SJCRH30 (cell line): Measurements from ENCODE around the gene TMLHE. TPM values are rescaled to one million over a fixed set of nuclear protein-coding genes. Genes with fewer than 3 reads are reported as not detected.
"Not testable (repeated sequence)": the region's sequence is repeated elsewhere in the genome, so short reads cannot be mapped to it uniquely, and the experiment has no call there.

Experiments used
- DNase-seq, 2 experiments: peaks; one replicate each; pipeline ENCODE4 v3.0.0-alpha.2; 2015 to 2020
- H3K27ac ChIP-seq: fragments of 250-450 bp; sonication (Bioruptor Pico); 2 replicates; pipeline ENCODE4 v1.5.1; 2020; ENCODE audit warnings: mild to moderate bottlenecking, moderate library complexity
- H3K27me3 ChIP-seq: fragments of 250-450 bp; sonication (Bioruptor Pico); 2 replicates; pipeline ENCODE4 v1.5.1; 2020; ENCODE audit warnings: mild to moderate bottlenecking, moderate library complexity
- H3K36me3 ChIP-seq: fragments of 250-450 bp; sonication (Bioruptor Pico); 2 replicates; pipeline ENCODE4 v1.5.1; 2020; ENCODE audit warnings: mild to moderate bottlenecking, moderate library complexity
- H3K4me1 ChIP-seq: fragments of 250-450 bp; sonication (Bioruptor Pico); 2 replicates; pipeline ENCODE4 v1.5.1; 2020; ENCODE audit warnings: mild to moderate bottlenecking, moderate library complexity
- H3K4me3 ChIP-seq: fragments of 250-450 bp; sonication (Bioruptor Pico); 2 replicates; pipeline ENCODE4 v1.5.1; 2020; ENCODE audit warnings: mild to moderate bottlenecking, moderate library complexity
- H3K9me3 ChIP-seq: fragments of 250-450 bp; sonication (Bioruptor Pico); replicated peaks from 2 replicates; pipeline ENCODE4 v1.5.1; 2020; ENCODE audit warnings: mild to moderate bottlenecking, moderate library complexity
- total RNA-seq: library from RNA; depleted of rRNA; stranded (reverse); fragments of >200 nt; shearing (Covaris generic); gene quantifications from 2 replicates; pipeline ENCODE4 v1.2.3, GENCODE V29; 2014; rRNA removed

The TMLHE gene
- total RNA-seq: 13.3 and 13.5 TPM in 2 replicates

- peak within 1 kb of the TSS; percentile 81 for H3K27ac ChIP-seq
- no peaks in the 10 kb centered on the region for H3K27me3 ChIP-seq
- no peaks in the 10 kb centered on the region for H3K36me3 ChIP-seq
- H3K4me3 ChIP-seq: peak within 1 kb of the TSS; percentile 81
- no peaks in the 10 kb centered on the region for H3K4me1 ChIP-seq
- peak; percentile 67 to 70 for DNase-seq
- H3K9me3 ChIP-seq: no peaks in the 10 kb centered on the region
Observed at GRCh38 chrX:155612312-155613224, at the start of gene TMLHE, which contains the start of gene SPRY3. Gene TMLHE (minus strand): TSS chrX:155612952. CDS start chrX:155545276, 67,676 bp downstream. Gene SPRY3 (plus strand): TSS chrX:155612586.

GRCh38 chrX:155662282-155662681, 49.5 kb upstream of the TMLHE start:
- Histone ChIP-seq H3K4me3 (no peak overlapping the region), H3K27me3 (no peaks in the 10 kb centered on the region), H3K36me3 (no peaks in the 10 kb centered on the region), H3K4me1 (no peaks in the 10 kb centered on the region), H3K27ac (no peak overlapping the region), H3K9me3 (no peaks in the 10 kb centered on the region)
- DNase-seq: no peak

GRCh38 chrX:155645180-155645579, 32.4 kb upstream of the TMLHE start:
- H3K36me3 ChIP-seq: no peaks in the 10 kb centered on the region

GRCh38 chrX:155643240-155643639, 30.5 kb upstream of the TMLHE start:
- Histone ChIP-seq H3K4me3 (no peak overlapping the region), H3K27me3 (no peaks in the 10 kb centered on the region), H3K36me3 (no peaks in the 10 kb centered on the region), H3K4me1 (no peaks in the 10 kb centered on the region), H3K9me3 (no peaks in the 10 kb centered on the region), H3K27ac (no peak overlapping the region)
- no peak for DNase-seq

More at GRCh38 chrX:155645180-155645579, 32.4 kb upstream of the TMLHE start:
- no peaks in the 10 kb centered on the region for H3K4me1 ChIP-seq
- no peaks in the 10 kb centered on the region for H3K27me3 ChIP-seq
- H3K27ac ChIP-seq: no peak overlapping the region
- H3K9me3 ChIP-seq: no peaks in the 10 kb centered on the region
- H3K4me3 ChIP-seq: no peak overlapping the region
- no peak for DNase-seq

- DNase-seq, H3K9me3 ChIP-seq, H3K36me3 ChIP-seq, H3K4me3 ChIP-seq, H3K27ac ChIP-seq, H3K27me3 ChIP-seq, H3K4me1 ChIP-seq: not testable (repeated sequence)
Observed at GRCh38 chrX:155641371-155641770, 28.6 kb upstream of the TMLHE start.

GRCh38 chrX:155637714-155638113, 25.0 kb upstream of the TMLHE start:
- Histone ChIP-seq H3K36me3 (no peaks in the 10 kb centered on the region), H3K27me3 (no peaks in the 10 kb centered on the region), H3K9me3 (no peaks in the 10 kb centered on the region), H3K4me1 (no peaks in the 10 kb centered on the region), H3K27ac (no peak overlapping the region), H3K4me3 (no peak overlapping the region)
- no peak for DNase-seq

GRCh38 chrX:155635019-155635418, 22.3 kb upstream of the TMLHE start:
- H3K27ac ChIP-seq, DNase-seq, H3K27me3 ChIP-seq, H3K9me3 ChIP-seq, H3K36me3 ChIP-seq, H3K4me1 ChIP-seq, H3K4me3 ChIP-seq: not testable (repeated sequence)

- no peaks in the 10 kb centered on the region for H3K27me3 ChIP-seq
- H3K36me3 ChIP-seq: no peaks in the 10 kb centered on the region
- no peak overlapping the region for H3K27ac ChIP-seq
- H3K4me3 ChIP-seq: no peak overlapping the region
- H3K9me3 ChIP-seq: no peaks in the 10 kb centered on the region
- no peak for DNase-seq
- no peaks in the 10 kb centered on the region for H3K4me1 ChIP-seq
Observed at GRCh38 chrX:155632431-155633100, 19.8 kb upstream of the TMLHE start.

- not testable (repeated sequence) for H3K4me3 ChIP-seq, H3K4me1 ChIP-seq
Observed at GRCh38 chrX:155620110-155620509, 7.4 kb upstream of the TMLHE start.

GRCh38 chrX:155615938-155616337, 3.2 kb upstream of the TMLHE start:
- H3K27ac ChIP-seq: no peak overlapping the region
- H3K4me3 ChIP-seq: no peak overlapping the region
- H3K4me1 ChIP-seq: no peaks in the 10 kb centered on the region
- DNase-seq: no peak
- no peaks in the 10 kb centered on the region for H3K27me3 ChIP-seq
- H3K36me3 ChIP-seq: no peaks in the 10 kb centered on the region
- H3K9me3 ChIP-seq: no peaks in the 10 kb centered on the region

More at GRCh38 chrX:155620110-155620509, 7.4 kb upstream of the TMLHE start:
- not testable (repeated sequence) for H3K27ac ChIP-seq, H3K9me3 ChIP-seq, H3K27me3 ChIP-seq, H3K36me3 ChIP-seq, DNase-seq

- no peak overlapping the region for H3K27ac ChIP-seq
- H3K4me3 ChIP-seq: no peak overlapping the region
- no peaks in the 10 kb centered on the region for H3K4me1 ChIP-seq
- no peaks in the 10 kb centered on the region for H3K36me3 ChIP-seq
- no peaks in the 10 kb centered on the region for H3K9me3 ChIP-seq
- no peak for DNase-seq
- H3K27me3 ChIP-seq: no peaks in the 10 kb centered on the region
Observed at GRCh38 chrX:155613927-155614559, 1.3 kb upstream of the TMLHE start.

- no peak for DNase-seq
- Histone ChIP-seq H3K4me3 (no peak overlapping the region; the same call in 1 of the 2 replicates), H3K36me3 (no peaks in the 10 kb centered on the region), H3K27me3 (no peaks in the 10 kb centered on the region), H3K4me1 (no peaks in the 10 kb centered on the region), H3K9me3 (no peaks in the 10 kb centered on the region), H3K27ac (no peak overlapping the region)
Observed at GRCh38 chrX:155611302-155611701, 1.4 kb downstream of the TMLHE start.

- H3K36me3 ChIP-seq: no peaks in the 10 kb centered on the region
- no peaks in the 10 kb centered on the region for H3K27me3 ChIP-seq
- H3K9me3 ChIP-seq: no peaks in the 10 kb centered on the region
- no peak overlapping the region for H3K4me3 ChIP-seq
- DNase-seq: no peak
- H3K27ac ChIP-seq: no peak overlapping the region
- no peaks in the 10 kb centered on the region for H3K4me1 ChIP-seq
Observed at GRCh38 chrX:155592981-155593380, 19.8 kb downstream of the TMLHE start.

- H3K36me3 ChIP-seq: no peaks in the 10 kb centered on the region
- H3K9me3 ChIP-seq: no peaks in the 10 kb centered on the region
- no peak overlapping the region for H3K27ac ChIP-seq
- H3K4me3 ChIP-seq: no peak overlapping the region
- H3K27me3 ChIP-seq: no peaks in the 10 kb centered on the region
- DNase-seq: no peak
- no peaks in the 10 kb centered on the region for H3K4me1 ChIP-seq
Observed at GRCh38 chrX:155592331-155592730, 20.4 kb downstream of the TMLHE start.

GRCh38 chrX:155577682-155578081, 35.1 kb downstream of the TMLHE start:
- Histone ChIP-seq H3K4me3 (no peak overlapping the region), H3K4me1 (no peaks in the 10 kb centered on the region), H3K9me3 (no peaks in the 10 kb centered on the region), H3K36me3 (no peaks in the 10 kb centered on the region), H3K27ac (no peak overlapping the region), H3K27me3 (no peaks in the 10 kb centered on the region)
- no peak for DNase-seq
